RPMI8226 (cell line): ENCODE data around the gene EVI5L.
"Not testable (repeated sequence)": the region's sequence is repeated elsewhere in the genome, so short reads cannot be mapped to it uniquely, and the experiment has no call there.

Experiments used
- DNase-seq: peaks from one replicate; pipeline ENCODE4 v3.0.0-alpha.2; 2015

The EVI5L gene

DNA sequence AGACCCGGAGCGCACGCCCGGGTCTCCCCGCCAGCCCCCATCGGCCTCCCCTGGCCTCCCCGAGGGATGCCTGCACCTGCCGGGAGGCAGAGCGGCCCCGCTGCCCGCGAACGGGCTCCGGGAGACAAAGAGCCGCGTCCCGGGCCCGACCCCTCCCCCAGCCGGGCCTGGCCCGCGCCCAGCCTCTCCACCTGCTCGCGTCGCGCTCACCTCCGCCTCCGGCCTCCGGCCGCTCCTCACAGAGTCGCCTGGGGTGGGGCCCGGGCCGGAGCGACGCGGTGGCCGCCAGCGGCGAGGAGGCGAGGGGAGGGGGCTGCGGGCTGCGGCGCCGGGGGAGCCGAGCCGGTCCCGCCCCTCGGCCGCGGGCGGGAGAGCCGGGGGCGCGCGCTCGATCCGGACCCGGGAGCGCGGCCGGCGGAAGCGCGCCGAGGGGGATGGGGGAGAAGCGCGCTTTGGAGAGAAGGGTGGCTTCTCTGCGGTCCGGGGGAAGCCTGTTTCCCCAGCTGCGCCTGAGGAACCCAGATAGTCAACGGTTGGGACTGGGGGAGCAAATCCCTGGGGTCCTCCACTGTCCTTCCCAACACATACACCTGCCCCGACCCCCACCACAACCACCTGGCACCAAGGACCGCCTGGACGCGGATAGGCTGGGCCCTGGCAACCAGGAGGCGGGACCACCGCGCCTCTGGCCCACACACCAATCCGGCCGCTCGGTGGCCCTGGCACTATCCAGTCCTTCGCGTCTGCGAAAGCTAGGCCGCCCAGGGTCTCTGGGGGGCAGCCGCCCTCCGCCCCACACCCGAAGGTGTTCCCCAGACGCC, 44.3 kb downstream of the EVI5L start, which contains the start of gene PRR36:
Gene PRR36, minus strand, starts transcription at position 315 of the 821 bp plus-strand sequence. CDS start 701 bp downstream, outside the sequence.
- peak; percentile 59 for DNase-seq

DNA sequence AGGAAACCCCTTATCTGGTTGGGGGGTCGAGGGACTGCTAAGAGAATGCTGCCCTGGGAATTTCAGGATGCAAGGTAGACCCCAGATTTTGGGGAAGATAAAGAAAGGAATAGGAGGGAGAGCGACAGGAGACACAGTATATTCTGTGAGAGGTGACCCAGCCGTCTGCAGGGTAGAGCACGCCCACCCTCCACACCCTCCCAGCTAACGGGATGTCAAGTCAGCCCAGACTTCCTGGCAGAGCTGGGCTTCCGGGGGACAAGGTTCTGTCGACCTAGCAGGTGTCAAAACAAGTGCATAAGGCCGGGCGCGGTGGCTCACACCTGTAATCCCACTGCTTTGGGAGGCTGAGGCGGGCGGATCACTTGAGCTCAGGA, 44.9 kb downstream of the EVI5L start:
- no peak for DNase-seq

DNA sequence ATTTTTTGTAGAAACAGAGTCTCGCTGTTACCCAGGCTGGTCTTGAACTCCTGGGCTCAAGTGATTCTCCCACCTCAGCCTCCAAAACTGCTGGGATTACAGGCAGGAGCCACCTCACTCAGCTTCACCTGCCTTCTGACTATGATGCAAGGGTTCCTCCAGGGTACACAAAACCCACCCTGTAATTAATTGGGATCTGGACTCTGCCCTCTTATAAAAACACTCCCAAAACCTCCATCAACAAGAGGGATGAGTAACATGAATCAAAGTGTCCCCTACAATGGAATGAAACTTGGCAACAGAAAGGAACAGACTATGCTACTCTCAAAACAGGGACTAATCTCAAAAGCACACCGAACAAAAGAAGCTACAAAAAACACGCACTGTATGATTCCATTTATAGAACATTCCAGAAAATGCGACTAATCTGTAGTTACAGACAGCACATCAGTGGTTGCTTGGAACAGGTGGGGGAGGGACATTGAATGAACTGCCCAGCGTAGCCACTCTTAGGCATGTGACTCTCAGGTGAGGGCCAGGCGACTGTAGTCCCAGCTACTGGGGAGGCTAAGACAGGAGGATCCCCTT, 47.3 kb downstream of the EVI5L start:
- no peak for DNase-seq

DNA sequence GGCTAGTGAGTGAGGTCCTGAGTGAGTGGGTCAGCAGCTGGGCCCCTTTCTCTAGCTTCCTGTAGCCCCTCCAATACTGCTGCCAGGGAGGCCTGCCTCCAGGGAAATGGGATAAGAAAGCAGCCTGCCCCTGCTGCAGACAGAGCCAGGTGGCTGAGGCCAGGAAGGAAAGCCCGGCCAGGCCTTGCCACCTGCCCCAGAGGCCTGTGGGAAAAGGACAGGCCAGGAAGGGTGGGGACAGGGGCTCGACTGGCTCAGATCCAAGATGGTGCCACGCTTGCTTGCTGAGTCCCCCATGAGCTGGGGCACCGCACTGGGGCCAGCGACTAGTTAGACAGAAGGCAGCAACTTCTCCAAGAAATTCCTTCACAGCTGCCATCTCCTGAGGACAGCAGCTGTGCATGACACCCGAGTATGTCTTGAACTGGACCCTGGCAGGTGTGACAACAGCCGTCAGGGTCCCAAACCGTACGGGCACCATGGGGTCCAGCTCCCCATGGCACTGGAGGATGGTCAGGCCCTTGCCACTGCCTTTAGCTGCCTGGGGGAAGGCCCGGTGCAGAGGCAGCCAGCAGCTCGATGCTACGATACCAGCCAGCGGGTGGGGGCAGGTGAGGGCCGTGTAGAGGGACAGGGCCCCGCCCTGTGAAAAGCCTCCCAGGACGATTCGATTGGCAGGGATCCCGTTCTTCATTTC, 49.2 kb downstream of the EVI5L start:
- peak; percentile 47 for DNase-seq

DNA sequence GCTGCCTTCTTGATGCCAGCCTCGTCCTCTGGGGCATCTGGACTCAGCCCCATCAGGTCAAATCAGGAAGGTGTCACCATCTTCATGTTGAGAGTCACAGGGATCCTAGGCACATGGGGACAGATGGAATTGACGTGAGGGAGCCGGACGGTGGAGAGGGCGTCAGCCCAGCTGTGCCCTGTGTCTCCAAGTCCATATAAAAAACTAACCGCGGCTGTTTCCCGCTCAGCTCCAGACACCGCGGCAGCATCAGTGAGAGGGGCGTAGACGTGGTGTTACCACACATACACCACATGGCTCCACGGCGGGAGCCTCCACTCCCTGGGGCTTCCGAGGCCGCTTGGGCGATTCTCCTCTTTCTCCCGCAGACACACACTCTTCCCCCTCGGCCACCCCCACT, 49.8 kb downstream of the EVI5L start:
- DNase-seq, result no peak

DNA sequence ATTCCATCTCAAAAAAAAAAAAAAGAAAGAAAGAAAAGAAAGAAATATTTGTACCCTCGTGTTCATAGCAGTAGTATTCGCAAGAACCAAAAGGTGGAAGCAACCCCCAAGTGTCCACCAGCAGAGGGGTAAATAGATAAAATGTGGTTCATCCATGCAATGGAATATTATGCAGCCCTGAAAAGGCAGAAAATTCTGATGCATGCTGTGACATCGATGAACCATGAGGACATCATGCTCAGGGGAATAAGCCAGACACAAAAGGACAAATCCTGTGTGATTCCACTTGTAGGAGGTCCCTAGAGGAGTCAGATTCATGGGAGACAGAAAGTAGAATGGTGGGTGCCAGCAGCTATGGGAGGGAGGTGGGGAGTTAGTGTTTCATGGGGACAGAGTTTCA, 51.9 kb downstream of the EVI5L start:
- DNase-seq, result no peak

DNA sequence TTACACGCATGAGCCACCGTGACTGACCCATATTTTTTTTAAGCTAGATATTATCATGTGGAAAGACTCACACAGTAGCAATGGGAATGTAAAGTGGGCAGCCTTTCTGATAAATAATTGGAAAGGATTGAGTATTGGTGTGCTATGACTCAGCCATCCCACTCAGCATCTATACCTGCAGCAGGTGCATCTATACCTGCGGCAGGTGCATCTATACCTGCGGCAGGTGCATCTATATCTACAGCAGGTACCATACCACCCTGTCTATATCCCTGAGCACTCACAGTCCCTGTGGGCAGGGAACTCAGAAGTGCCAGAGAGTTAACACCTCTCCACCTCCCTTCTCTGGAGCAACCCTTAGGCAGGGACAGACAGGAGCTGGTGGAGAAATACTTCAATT, 53.1 kb downstream of the EVI5L start:
- peak; percentile 1 for DNase-seq

DNA sequence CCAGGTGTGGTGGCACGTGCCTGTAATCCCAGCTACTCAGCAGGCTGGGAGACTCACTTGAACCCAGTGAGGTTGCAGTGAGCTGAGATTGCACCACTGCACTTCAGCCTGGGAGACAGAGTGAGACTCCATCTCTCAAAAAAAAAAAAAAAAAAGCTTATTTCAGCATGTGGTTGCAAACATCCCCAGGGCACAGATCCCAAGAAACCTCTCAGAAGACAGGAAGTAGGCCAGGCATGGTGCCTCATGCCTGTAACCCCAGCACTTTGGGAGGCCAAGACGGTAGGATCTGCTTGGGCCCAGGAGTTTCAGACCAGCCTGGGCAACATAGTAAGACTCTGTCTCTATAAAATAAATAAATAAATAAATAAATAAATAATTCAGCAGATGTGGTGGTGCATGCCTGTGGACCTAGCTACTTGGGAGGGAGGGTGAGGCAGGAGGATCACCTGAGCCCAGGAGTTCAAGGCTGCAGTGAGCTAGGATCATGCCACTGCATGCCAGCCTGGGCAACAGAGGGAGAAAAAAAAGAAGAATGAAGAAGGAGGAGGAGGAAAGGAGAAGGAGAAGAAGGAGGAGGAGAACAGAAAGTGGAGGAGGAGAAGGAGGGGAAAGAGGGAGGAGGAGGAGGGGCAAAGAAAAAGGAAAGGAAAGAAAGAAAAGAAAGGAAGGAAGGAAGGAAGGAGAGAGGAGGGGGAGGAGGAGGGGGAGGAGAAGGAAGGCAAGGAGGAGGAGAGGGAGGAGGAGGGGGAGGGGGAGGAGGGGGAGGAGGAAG, 54.0 kb downstream of the EVI5L start:
- peak; percentile 7 for DNase-seq

DNA sequence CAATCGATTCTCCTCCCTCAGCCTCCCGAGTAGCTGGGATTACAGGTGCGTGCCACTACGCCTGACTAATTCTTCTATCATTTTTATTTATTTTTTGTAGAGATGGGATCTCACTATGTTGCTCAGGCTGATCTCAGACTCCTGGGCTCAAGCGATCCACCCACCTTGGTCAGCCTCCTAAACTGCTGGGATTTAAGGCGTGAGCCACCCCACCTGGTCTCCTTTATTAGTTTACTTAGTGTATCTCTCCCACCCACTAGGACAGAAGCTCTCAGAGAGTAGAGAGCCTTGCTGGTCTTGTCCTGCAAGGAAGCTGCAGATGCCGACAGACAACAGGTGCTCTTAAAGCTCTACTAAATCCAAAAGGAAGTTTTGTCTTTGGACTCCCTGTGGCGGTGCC, 55.8 kb downstream of the EVI5L start:
- DNase-seq, result no peak

DNA sequence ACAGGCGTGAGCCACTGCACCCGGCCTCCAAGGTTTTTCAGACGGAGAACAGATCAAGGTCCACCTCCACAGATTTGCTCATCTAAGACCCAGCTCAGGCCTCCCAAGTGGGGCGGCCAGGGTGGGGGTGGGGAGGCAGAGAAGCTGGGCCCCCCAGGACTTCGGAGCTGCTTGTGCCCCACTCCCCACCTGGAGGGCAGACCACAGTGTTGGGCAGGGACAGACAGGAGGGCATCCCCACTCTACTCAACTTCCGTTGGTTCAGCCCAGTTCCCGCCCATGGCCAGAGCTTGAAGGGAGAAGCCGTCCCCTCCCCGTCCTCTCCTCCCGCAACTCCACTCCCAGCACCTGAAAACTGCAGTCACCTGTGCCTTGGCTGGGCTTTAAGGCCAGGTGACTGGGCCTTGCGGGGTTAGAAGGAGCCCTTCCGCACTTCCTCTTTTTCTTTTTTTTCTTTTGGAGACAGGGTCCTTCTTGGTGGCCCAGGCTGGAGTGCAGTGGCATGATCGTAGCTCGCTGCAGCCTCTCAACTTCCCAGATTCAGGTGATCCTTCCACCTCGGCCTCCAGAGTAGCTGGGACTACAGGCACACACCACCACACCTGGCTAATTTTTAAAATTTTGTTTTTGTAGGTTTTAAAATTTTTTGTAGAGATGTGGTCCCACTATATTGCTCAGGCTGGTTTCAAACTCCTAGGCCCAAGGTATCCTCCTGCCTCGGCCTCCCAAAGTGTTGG, 57.6 kb downstream of the EVI5L start:
- peak; percentile 74 for DNase-seq

DNA sequence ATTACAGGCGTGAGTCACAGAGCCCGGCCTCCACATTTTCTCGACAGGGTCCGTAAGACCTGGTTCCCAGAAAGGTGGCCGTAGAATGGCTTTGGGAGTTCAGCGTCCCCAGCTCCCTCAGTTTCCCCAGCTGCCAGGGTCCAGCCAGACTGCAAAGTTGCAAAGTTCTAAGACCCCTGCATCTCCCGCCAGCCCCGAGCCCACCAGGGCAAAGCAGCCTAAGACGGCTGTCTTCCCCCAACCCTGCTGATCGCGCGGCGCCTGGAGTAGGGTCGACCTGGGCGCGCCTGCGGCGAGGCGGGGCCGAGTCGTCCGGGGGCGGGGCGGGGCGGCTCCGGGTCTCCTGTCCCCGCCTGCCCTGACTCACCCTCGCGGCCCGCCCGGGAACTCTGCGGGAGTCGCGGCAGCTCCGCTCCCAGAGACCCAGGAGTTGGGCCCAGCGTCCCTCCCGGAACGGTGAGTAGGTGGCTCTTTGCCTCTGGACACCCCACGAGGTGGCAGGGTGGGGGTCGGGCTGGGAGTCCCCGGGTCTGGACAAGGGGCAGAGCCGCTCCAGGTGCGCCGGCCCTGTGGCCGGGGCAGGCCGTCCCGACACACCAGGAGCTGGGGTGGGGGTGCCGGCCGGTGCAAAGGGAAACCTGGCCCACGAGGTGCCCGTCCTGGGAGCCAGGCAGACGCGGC, 58.3 kb downstream of the EVI5L start, which contains the start of gene LRRC8E:
Gene LRRC8E, plus strand, starts transcription at position 366 of the 681 bp plus-strand sequence. CDS start 7,094 bp downstream, outside the sequence.
- DNase-seq, result no peak

DNA sequence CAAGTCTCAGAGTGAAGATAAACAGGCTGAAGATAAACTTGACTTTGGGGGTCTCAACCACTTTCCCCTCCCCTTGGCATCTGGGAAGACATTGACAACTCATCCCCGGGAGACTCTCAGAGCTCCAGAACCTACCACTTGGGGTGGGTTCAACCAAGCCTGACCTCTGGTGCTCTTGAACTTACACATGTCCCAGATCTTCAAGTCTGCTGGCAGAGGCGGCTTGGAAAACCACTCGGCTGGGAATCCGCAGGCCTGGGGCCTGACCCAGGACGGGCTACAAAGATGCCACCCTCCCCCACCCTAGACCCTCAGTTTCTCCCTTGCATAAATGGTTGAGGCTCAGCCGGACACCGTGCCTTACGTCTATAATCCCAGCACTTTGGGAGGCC, 58.8 kb downstream of the EVI5L start:
- no peak for DNase-seq

DNA sequence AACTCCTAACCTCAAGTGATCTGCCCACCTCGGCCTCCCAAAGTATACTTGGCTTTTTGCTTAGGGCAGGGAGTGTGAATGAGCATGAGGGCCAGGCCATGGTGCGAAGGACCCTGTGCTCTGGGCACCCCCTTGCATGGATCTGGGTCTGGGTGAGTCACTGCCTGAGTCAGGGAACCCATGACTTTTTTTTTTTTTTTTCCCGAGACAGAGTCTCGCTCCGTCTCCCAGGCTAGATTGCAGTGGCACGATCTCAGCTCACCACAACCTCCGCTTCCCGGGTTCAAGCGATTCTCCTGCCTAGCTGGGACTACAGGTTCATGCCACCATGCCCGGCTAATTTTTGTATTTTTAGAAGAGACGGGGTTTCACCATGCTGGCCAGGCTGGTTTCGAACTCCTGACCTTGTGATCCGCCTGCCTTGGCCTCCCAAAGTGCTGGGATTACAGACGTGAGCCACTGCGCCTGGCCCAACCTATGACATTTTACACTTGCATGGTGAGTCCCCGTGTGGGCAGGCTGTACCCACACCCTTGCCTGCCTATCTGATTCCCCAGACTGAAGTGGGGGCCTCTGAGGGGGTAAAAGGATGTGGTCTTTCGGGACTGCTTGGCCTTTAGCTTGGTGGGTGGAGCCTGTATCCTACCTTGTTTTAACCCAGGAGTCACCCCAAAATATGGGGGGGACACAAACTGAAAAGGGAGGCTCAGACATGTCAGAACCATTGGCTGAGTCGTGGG, 63.5 kb downstream of the EVI5L start:
- not testable (repeated sequence) for DNase-seq

DNA sequence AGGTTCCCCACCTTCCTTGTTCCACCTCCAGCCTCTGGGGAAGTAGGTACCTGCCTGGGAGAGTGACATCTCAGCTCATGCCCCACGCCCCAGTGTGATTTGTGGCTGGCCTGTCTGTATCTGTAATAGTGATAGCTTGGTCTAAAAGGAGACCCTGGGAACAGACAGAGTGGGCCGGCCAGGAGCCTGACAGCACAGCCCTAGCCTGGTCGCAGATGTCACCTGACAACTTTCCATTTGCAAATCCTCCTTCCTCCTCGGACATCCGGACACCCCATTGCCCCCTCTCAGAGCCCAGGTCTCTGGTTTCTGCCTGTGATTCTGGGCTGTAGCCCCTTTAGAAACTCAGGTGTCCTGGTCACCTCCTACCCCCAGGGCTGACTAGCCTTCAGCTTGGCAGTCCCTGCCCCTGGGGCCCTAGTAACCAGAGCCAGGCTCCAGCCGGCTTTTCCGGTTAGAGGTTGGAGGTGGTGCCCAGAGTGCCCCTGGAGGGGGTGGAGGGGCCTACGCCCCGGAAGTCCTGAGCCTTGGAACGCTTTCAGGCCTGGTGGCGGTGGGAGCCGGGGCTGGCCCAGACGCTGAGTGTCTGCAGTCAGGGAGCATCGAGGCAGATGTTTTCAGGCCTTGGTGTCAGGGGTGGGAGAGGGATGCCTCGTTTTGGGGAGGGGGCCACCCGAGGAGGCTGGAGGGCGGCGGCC, 64.7 kb downstream of the EVI5L start:
- DNase-seq, result peak; percentile 76

DNA sequence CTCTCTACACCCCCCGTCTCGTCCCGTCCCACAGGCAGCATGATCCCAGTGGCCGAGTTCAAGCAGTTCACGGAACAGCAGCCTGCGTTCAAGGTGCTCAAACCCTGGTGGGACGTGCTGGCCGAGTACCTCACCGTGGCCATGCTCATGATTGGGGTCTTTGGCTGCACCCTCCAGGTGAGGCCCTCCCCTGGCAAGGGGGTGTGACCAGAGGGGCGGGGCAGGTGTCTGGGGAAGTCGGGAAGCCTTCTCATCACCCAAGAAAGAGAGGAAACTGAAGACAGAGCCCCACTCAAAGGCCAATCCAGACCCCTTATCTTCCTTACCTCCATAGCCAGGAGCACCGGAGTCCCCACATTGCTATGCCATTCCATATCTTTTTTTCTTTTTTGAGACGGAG, 65.5 kb downstream of the EVI5L start:
- no peak for DNase-seq

DNA sequence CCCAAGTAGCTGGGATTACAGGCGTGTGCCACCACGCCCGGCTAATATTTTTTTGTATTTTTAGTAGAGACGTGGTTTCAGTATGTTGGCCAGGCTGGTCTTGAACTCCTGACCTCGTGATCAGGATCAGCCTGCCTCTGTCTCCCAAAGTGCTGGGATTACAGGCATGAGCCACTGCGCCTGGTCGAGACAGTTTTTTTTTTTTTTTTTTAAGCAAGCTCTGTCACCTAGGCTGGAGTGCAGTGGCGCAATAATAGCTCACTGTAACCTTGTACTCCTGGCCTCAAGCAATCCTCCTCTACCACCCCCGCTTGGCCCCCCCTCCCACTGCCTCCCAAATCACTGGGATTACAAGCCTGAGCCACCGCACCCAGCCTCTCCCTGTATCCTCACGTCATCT, 67.3 kb downstream of the EVI5L start:
- no peak for DNase-seq

DNA sequence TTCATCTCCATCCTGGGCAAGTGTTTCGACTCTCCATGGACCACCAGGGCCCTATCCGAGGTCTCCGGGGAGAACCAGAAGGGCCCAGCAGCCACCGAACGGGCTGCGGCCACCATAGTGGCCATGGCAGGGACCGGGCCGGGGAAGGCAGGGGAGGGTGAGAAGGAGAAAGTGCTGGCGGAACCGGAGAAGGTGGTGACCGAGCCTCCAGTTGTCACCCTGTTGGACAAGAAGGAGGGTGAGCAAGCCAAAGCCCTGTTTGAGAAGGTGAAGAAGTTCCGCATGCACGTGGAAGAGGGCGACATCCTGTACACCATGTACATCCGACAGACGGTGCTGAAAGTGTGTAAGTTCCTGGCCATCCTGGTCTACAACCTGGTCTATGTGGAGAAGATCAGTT, 68.9 kb downstream of the EVI5L start:
- no peak for DNase-seq

DNA sequence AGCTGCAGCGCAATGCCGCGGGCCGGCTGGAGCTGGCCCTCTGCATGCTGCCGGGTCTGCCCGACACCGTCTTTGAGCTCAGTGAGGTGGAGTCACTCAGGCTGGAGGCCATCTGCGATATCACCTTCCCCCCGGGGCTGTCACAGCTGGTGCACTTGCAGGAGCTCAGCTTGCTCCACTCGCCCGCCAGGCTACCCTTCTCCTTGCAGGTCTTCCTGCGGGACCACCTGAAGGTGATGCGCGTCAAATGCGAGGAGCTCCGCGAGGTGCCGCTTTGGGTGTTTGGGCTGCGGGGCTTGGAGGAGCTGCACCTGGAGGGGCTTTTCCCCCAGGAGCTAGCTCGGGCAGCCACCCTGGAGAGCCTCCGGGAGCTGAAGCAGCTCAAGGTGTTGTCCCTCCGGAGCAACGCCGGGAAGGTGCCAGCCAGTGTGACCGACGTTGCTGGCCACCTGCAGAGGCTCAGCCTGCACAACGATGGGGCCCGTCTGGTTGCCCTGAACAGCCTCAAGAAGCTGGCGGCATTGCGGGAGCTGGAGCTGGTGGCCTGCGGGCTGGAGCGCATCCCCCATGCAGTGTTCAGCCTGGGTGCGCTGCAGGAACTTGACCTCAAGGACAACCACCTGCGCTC, 69.8 kb downstream of the EVI5L start:
- no peak for DNase-seq

DNA sequence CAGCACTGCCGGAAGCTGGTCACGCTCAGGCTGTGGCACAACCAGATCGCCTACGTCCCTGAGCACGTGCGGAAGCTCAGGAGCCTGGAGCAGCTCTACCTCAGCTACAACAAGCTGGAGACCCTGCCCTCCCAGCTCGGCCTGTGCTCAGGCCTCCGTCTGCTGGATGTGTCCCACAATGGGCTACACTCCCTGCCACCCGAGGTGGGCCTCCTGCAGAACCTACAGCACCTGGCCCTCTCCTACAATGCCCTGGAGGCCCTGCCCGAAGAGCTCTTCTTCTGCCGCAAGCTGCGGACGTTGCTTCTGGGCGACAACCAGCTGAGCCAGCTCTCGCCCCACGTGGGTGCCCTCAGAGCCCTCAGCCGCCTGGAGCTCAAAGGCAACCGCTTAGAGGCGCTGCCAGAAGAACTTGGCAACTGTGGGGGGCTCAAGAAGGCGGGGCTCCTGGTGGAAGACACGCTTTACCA, 70.4 kb downstream of the EVI5L start:
- DNase-seq, result no peak

DNA sequence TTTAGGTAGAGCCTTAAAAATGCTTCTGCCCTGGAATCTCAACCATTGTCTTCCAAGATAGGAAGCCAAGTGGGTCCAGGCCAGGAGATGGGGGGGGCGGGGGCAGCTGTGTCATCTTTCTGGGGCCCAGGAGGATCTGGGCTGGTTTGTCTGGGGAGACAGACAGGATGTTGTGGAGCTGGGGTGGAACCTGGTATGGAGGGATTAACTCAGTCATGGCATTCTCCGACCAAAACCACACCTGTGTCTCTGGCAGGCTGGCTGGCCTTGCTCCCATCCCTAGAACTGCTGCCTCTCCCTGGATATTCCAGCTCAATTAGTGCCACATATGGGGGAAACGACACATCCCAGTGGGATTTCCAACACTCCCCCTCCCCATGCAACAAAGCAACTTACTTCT, 70.9 kb downstream of the EVI5L start:
- no peak for DNase-seq
